ENCODE measurements around the gene CELF4.

CELF4 gene

DNA sequence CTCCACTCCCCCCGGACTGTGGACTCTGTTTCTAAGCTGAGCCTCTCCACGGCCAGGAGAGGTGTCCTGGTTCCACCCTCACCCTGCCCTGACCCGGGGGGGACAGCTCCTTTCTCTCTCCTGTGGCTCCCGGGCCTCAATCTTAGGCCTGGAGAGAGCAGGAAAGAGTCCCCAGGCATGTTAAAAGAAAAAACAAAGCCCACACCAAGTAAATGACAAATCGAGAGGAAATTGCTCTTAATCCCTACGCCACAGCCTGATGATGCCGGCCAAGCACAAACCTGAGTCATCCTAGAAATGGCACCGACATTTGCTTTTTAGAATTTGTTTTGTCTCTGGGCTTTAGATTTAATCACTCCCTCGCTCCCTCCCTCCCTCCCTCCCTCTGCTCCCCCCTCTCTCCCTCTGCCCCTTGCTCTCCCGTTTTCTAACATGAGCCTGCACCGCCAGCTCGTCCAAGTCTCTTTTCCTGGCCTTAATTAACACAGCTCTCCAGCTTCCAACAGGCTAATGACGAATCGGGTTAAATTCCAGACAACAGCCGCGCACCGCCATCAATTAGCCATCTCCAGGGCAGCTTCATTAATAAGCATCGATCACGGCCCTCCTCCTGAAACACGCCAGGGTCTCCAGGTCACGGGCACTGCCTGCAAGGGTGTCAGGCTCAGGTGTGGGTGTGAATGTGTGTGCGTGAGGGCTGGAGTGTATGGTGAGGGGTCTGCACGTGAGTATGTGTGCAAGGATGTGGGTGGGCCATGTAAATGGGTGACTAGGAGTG lies 230.8 kb downstream of the CELF4 start:
- no peak overlapping the region for H3K4me3 ChIP-seq (ENCODE audit: low read length)
- no peak for TF ChIP-seq CTCF (conservative IDR thresholded peaks at IDR 0.05; ENCODE audit: low read length)
- peak; percentile 67 for DNase-seq (ENCODE audit: low read depth)

DNA sequence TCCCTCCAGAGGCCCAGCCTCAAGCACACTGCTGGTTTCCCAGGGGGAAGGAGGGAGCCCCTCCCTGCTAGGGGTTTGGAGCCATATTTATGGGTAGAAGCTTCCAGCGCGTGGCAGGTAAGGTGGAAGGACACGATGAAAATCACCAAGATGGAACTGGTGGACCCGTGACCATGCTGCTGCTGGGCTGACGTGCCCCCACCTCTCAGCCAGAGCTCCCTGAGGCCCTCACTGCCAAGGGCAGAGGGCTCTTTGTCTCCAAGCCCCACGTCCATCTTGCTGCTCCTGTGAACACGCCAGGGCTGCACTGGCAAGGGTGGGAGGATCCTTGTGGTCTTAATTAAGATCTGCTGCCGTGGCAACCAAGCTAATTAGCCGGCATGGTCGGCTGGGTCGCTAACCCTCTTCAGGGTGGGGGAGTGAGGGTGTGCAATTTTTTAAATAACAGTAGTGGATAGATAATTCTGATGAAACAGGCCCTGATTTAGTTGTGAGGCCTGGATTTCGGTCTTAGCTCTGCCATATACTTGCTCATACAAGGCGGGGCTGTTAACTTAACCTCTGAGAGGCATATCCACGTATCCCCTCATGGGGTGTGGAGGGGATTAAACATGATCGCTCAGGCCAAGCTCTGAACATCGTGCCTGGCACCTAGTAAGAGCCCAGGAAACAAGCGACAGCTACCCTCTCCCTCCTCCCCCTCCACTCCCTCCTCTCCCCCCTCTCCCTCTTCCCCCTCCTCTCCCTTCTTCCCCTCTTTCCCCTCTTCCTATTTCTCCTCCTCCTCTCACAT lies 232.8 kb downstream of the CELF4 start:
- no peak overlapping the region for H3K4me3 ChIP-seq (ENCODE audit: low read length)
- no peak for TF ChIP-seq CTCF (conservative IDR thresholded peaks at IDR 0.05; ENCODE audit: low read length)
- DNase-seq (ENCODE audit: low read depth) = no peak

- no peak for TF ChIP-seq CTCF (conservative IDR thresholded peaks at IDR 0.05; ENCODE audit: low read length)
- H3K4me3 ChIP-seq (ENCODE audit: low read length) = no peak overlapping the region
- DNase-seq (ENCODE audit: low read depth) = no peak
Observed at GRCh38 chr18:37332219-37332618, 233.4 kb downstream of the CELF4 start.

DNA sequence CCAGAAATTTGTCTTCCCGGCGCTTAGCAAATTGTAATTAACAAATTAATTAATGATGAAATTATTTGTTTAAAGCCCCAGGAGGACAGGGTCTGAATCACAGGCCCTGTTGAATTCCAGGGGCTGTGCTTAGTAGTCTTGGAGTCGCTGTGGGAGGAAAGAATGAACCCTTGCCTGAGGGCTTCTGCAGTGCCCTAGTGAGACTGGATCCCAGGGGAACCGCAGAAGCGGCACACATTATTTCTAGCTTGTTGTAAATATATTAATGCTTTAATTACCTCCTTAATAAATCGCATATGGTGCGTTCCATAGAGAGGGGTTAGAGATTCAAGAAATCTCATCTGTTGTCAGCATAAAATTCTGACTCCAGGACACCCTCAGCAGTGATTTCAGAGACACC lies 235.4 kb downstream of the CELF4 start:
- no peak for TF ChIP-seq CTCF (conservative IDR thresholded peaks at IDR 0.05; ENCODE audit: low read length)
- no peak overlapping the region for H3K4me3 ChIP-seq (ENCODE audit: low read length)
- DNase-seq (ENCODE audit: low read depth) = no peak

DNA sequence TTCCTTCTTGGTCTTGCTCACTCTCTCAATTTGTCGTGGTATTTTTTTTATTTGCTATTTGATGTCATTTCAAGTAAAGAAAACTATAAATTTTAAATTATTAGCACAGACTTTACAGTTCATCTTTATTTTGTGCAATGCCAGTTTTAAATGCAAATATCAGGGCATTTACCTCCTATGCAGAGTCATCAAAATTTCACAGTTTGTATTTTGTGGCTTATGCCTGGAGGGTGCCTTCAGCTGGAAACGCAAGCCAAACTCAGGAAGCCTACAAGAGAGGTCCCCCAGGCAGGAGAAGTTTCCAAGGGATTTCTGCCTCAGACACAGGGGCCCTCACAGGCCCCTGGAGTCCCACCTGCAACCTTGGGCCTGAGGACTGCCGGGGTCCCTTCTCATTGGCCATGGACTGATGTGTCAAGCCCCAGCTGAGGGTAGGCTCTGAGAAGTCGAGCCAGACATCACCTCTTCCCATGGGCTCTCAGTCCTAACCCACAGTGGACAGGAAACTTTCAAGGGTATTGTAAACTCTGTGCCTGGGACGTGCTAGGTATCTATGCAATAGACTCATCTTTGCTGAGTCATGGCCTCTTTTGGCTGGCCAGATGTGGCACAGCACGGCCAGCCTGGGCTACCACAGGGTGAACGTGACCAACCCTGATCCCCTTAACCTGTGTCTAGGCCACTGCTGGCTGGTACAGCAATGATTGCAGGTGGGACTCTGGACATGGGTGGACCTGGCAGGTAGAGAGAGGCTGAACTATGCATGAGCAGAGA lies 236.5 kb downstream of the CELF4 start:
- H3K4me3 ChIP-seq (ENCODE audit: low read length) = no peak overlapping the region
- no peak for DNase-seq (ENCODE audit: low read depth)
- no peak for TF ChIP-seq CTCF (conservative IDR thresholded peaks at IDR 0.05; ENCODE audit: low read length)

DNA sequence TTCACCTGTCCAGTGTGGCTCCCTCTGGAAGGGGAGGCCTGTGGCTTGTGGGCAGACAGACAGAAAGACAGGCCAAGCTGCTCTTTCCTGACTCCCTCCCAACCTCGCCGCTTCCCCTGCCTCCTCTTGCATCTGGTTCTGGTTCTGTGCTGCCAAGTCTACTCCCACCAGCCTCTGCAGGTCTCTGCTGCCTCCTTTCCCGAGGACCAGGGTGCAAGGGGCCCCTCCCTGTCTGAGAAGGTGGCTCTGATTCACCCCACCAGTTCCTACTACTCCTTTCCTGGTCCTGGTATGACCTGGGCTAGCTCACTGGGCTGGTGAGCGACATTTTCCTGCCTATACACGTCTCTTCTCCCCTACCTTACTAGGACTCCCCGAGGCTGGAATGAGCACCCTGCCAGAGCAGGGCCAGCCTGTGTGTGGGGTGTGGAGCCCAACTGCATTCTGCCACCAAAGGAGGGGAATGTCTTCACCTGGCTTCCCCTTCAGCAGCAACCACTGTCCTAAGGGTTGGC lies 238.5 kb downstream of the CELF4 start:
- TF ChIP-seq CTCF (conservative IDR thresholded peaks at IDR 0.05; ENCODE audit: low read length) = no peak
- no peak overlapping the region for H3K4me3 ChIP-seq (ENCODE audit: low read length)
- DNase-seq (ENCODE audit: low read depth) = no peak

Measured in AG10803 (cell line).